H9 (cell line): ENCODE measurements around the gene UBE4A. TPM values are rescaled to one million over a fixed set of nuclear protein-coding genes. Genes with fewer than 3 reads are reported as not detected.

Experiments
- DNase-seq: peaks from one replicate; pipeline ENCODE4 v3.0.0-alpha.2; 2017
- H2AFZ ChIP-seq: one replicate; pipeline ENCODE4 v1.6.1; 2013; ENCODE audit warnings: mild to moderate bottlenecking, low read length, control low read depth, moderate library complexity
- H2AK5ac ChIP-seq: 2 replicates; pipeline ENCODE4 v1.6.1; 2013; ENCODE audit warnings: low read length, control low read depth, mixed read lengths; ENCODE audit not compliant: insufficient read length
- H2BK120ac ChIP-seq: one replicate; pipeline ENCODE4 v1.6.1; 2013; ENCODE audit warnings: low read depth, mild to moderate bottlenecking, low read length, control low read depth, inconsistent platforms; ENCODE audit not compliant: poor library complexity, severe bottlenecking
- H2BK12ac ChIP-seq: 2 replicates; pipeline ENCODE4 v1.6.1; 2013; ENCODE audit warnings: low read length, control low read depth, mixed read lengths, low read depth; ENCODE audit not compliant: insufficient read length
- H2BK15ac ChIP-seq: 2 replicates; pipeline ENCODE4 v1.6.1; 2013; ENCODE audit warnings: low read depth, low read length, control low read depth
- H2BK20ac ChIP-seq: one replicate; pipeline ENCODE4 v1.6.1; 2013; ENCODE audit warnings: low read depth, mild to moderate bottlenecking, low read length, control low read depth, inconsistent platforms; ENCODE audit not compliant: poor library complexity, severe bottlenecking
- H2BK5ac ChIP-seq: 2 replicates; pipeline ENCODE4 v1.6.1; 2013; ENCODE audit warnings: low read length, control low read depth, mixed read lengths; ENCODE audit not compliant: insufficient read length
- H3K14ac ChIP-seq: 2 replicates; pipeline ENCODE4 v1.6.1; 2013; ENCODE audit warnings: low read length, control low read depth; ENCODE audit not compliant: insufficient read depth
- H3K18ac ChIP-seq: 2 replicates; pipeline ENCODE4 v1.6.1; 2013; ENCODE audit warnings: low read depth, mild to moderate bottlenecking, mixed read lengths, low read length, control low read depth; ENCODE audit not compliant: insufficient read length
- H3K23ac ChIP-seq: 2 replicates; pipeline ENCODE4 v1.6.1; 2013; ENCODE audit warnings: low read length, control low read depth, mixed read lengths, low read depth; ENCODE audit not compliant: insufficient read length
- H3K23me2 ChIP-seq: 2 replicates; pipeline ENCODE4 v1.6.1; 2013; ENCODE audit warnings: low read depth, mild to moderate bottlenecking, mixed read lengths, low read length, control low read depth; ENCODE audit not compliant: insufficient read length, poor library complexity, severe bottlenecking
- H3K27ac ChIP-seq: 2 replicates; pipeline ENCODE4 v1.5.1; 2013; ENCODE audit warnings: low read length, control low read depth, mixed read lengths, low read depth; ENCODE audit not compliant: insufficient read length
- H3K27me3 ChIP-seq: 2 replicates; pipeline ENCODE4 v1.6.1; 2013; ENCODE audit warnings: low read length, control low read depth, inconsistent platforms; ENCODE audit not compliant: insufficient read depth
- H3K4ac ChIP-seq: 2 replicates; pipeline ENCODE4 v1.6.1; 2013; ENCODE audit warnings: low read depth, mild to moderate bottlenecking, control low read depth, inconsistent platforms, low read length, moderate library complexity
- H3K4me1 ChIP-seq: 2 replicates; pipeline ENCODE4 v1.6.1; 2013; ENCODE audit warnings: low read length, control low read depth, inconsistent platforms; ENCODE audit not compliant: insufficient read depth
- H3K4me2 ChIP-seq: 2 replicates; pipeline ENCODE4 v1.6.1; 2013; ENCODE audit warnings: low read length, control low read depth, mixed read lengths; ENCODE audit not compliant: insufficient read length, insufficient read depth
- H3K56ac ChIP-seq: 2 replicates; pipeline ENCODE4 v1.6.1; 2013; ENCODE audit warnings: low read depth, mild to moderate bottlenecking, mixed read lengths, low read length, control low read depth; ENCODE audit not compliant: insufficient read length
- H3K79me1 ChIP-seq: 2 replicates; pipeline ENCODE4 v1.6.1; 2013; ENCODE audit warnings: low read depth, mild to moderate bottlenecking, moderate library complexity, low read length, control low read depth, inconsistent platforms; ENCODE audit not compliant: insufficient read depth, poor library complexity, severe bottlenecking
- H3K79me2 ChIP-seq: 2 replicates; pipeline ENCODE4 v1.6.1; 2013; ENCODE audit warnings: low read length, control low read depth, inconsistent platforms; ENCODE audit not compliant: insufficient read depth
- H3K9ac ChIP-seq: 2 replicates; pipeline ENCODE4 v1.6.1; 2013; ENCODE audit warnings: low read length, control low read depth, mixed read lengths; ENCODE audit not compliant: insufficient read length; ENCODE audit errors: extremely low read depth
- H3K9me3 ChIP-seq: one replicate; pipeline ENCODE4 v1.6.1; 2013; ENCODE audit warnings: low read depth, low read length, inconsistent platforms; ENCODE audit not compliant: control insufficient read depth
- H3T11ph ChIP-seq: one replicate; pipeline ENCODE4 v1.6.1; 2013; ENCODE audit warnings: mild to moderate bottlenecking, low read length, control low read depth, inconsistent platforms
- H4K20me1 ChIP-seq: one replicate; pipeline ENCODE4 v1.6.1; 2013; ENCODE audit not compliant: control insufficient read depth, insufficient read length, insufficient read depth
- H4K5ac ChIP-seq: 2 replicates; pipeline ENCODE4 v1.6.1; 2013; ENCODE audit warnings: low read depth, mild to moderate bottlenecking, mixed read lengths, low read length, control low read depth; ENCODE audit not compliant: insufficient read length
- H4K8ac ChIP-seq: replicated peaks from 2 replicates; pipeline ENCODE4 v1.6.1; 2013; ENCODE audit warnings: low read length, control low read depth, mixed read lengths, low read depth; ENCODE audit not compliant: insufficient read length
- H4K91ac ChIP-seq: 2 replicates; pipeline ENCODE4 v1.6.1; 2013; ENCODE audit warnings: low read depth, mild to moderate bottlenecking, moderate library complexity, mixed read lengths, low read length, control low read depth; ENCODE audit not compliant: insufficient read length
- H3K27ac Mint-ChIP-seq, 3 experiments: 2 replicates in 2 of 3; 3 replicates in 1 of 3; pipeline ENCODE4 v1.8.0; 2020 to 2021; ENCODE audit warnings: mixed read lengths in 3 of 3, mild to moderate bottlenecking in 1 of 3, moderate library complexity in 1 of 3
- H3K27me3 Mint-ChIP-seq: 2 replicates; pipeline ENCODE4 v1.8.0; 2021; ENCODE audit warnings: low read depth, mild to moderate bottlenecking, moderate library complexity, mixed read lengths
- H3K36me3 Mint-ChIP-seq, 3 experiments: 2 replicates in 2 of 3; 3 replicates in 1 of 3; pipeline ENCODE4 v1.8.0; 2020 to 2021; ENCODE audit warnings: low read depth in 3 of 3, mixed read lengths in 3 of 3; ENCODE audit not compliant: insufficient read depth in 1 of 3
- H3K4me1 Mint-ChIP-seq, 2 experiments: 2 replicates each; pipeline ENCODE4 v1.8.0; 2020; ENCODE audit warnings: mixed read lengths in 2 of 2
- H3K4me3 Mint-ChIP-seq, 2 experiments: 2 replicates in 1 of 2; 3 replicates in 1 of 2; pipeline ENCODE4 v1.8.0; 2020 to 2021; ENCODE audit warnings: mild to moderate bottlenecking in 2 of 2, mixed read lengths in 2 of 2, moderate library complexity in 1 of 2
- H3K9me3 Mint-ChIP-seq, 2 experiments: 2 replicates in 1 of 2; 3 replicates in 1 of 2; pipeline ENCODE4 v1.8.0; 2020; ENCODE audit warnings: mild to moderate bottlenecking in 2 of 2, mixed read lengths in 2 of 2, moderate library complexity in 1 of 2
- CTCF ChIP-seq: fragments of 200-600 bp; sonication (generic); conservative IDR thresholded peaks from 3 replicates; pipeline ENCODE4 v1.8.0; 2021; ENCODE audit warnings: antibody characterized with exemption, mild to moderate bottlenecking
- total RNA-seq: library from RNA; stranded (reverse); gene quantifications from 2 replicates; pipeline ENCODE4 v1.2.1, GENCODE V29; 2021

The UBE4A gene
- total RNA-seq, 1 experiment from 2014 or later = 33.7 TPM

DNA sequence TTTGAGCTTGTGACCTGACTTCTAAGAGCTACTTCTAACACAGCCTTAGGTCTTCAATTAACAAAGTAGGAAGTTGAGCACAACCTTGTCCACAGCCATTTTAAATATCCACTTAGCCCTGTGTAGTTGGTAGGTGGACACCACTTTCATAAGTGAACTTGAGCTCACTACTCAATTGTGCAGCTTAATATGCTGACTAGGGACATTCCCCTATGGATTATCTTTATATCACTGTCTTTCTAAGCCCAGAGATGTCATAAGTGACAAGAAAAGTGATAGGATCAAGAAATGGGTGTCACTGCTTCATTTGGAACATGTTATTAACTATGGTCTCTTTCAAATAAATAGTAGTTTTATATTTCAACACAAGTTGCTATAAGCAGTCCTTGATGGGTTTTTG is 38.0 kb downstream of the UBE4A start:
- Histone ChIP-seq H2AFZ (no peak overlapping the region), H4K8ac (no peak overlapping the region), H3K23me2 (peaks cover 7% of the 10 kb centered on the region), H3T11ph (no peak overlapping the region), H3K27ac (no peak overlapping the region), H3K9ac (no peak overlapping the region), H3K56ac (no peak overlapping the region), H4K5ac (no peak overlapping the region), H3K14ac (no peak overlapping the region), H2BK12ac (no peak overlapping the region), H2BK20ac (no peak overlapping the region), H2BK5ac (no peak overlapping the region), H2BK120ac (no peak overlapping the region), H2AK5ac (no peak overlapping the region), H3K27me3 (no peaks in the 10 kb centered on the region), H3K79me2 (peaks cover 8% of the 10 kb centered on the region; the same call in 1 of the 2 replicates), H3K9me3 (no peaks in the 10 kb centered on the region), H3K23ac (no peak overlapping the region), H3K4me2 (no peak overlapping the region), H3K4ac (no peak overlapping the region), H3K18ac (no peak overlapping the region), H4K20me1 (no peaks in the 10 kb centered on the region), H4K91ac (no peak overlapping the region), H3K79me1 (peaks cover under 1% of the 10 kb centered on the region), H3K4me1 (no peaks in the 10 kb centered on the region), H2BK15ac (no peak overlapping the region)
- Mint-ChIP-seq H3K4me3 (no peak overlapping the region), H3K27me3 (no peaks in the 10 kb centered on the region; the same call in 1 of the 2 replicates), H3K4me1 (peaks cover 11% of the 10 kb centered on the region in 2 experiments), H3K36me3 (peaks cover 9 to 39% (median 23%) of the 10 kb centered on the region in 3 experiments; a peak in 6 of 7 replicates), H3K9me3 (no peaks in the 10 kb centered on the region), H3K27ac (no peak overlapping the region)
- no peak for DNase-seq
- no peak for TF ChIP-seq CTCF
